ENCODE data around the gene MCF2L2.
"Not testable (repeated sequence)": the region's sequence is repeated elsewhere in the genome, so short reads cannot be mapped to it uniquely, and the experiment has no call there.

MCF2L2 gene

DNA sequence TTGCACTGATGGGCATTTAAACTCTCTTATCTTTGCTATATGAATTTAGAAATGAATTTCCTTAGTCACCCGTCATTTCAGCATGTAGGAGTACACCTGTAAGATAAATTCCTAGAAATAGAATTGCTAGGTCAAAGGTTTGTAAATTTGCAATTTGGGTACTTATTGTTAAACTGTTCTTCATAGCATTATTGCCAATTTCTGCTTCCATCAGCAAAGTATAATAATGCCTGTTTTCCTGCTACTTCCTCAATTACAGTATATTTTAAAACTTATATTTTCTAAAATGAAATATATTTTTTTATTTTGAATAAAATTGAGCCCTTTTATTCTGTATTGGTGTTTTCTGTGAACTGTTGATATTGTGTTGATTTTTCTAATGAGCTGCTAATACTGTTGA is 16.3 kb upstream of the MCF2L2 start:
- in situ Hi-C loops (cut with MboI; ENCODE audit: low sequenced_read_pairs) = no loop called here

- in situ Hi-C loops (cut with MboI; ENCODE audit: low sequenced_read_pairs) = no loop called here
These were observed 15.3 kb upstream of the MCF2L2 start for GRCh38 chr3:183443395-183444385.

DNA sequence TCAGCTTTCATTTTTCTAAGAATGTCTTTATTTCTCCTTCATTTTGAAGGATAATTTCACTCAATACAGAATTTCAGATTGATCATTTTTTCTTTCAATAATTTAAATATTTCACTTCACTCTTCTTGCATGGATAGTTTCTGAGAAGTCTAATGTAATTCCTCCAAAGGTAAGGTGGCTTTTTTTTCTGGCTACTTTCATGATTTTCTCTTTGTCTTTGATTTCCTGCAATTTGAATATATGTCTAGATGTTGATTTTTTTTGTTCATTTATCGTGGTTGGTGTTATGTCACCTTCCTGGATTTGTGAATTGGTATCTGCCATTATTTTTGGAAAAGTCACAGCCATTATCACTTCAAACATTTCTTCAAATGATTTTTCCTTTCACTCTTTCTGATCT is 14.6 kb upstream of the MCF2L2 start:
- in situ Hi-C loops (cut with MboI; ENCODE audit: low sequenced_read_pairs) = no loop called here

DNA sequence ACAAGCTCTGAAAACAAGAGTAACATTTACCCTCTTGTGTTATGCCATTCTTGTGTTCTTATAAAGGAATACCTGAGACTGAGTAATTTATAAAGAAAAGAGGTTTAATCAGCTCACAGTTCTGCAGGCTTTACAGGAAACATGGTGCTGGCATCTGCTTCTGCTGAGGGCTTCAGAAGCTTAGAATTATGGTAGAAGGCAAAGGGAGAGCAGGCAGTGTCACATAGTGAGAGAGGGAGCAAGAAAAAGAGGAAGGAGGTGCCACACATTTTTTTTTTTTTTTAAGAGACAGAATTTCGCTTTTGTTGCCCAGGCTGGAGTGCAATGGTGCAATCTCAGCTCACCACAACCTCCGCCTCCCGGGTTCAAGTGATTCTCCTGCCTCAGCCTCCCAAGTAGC is 12.1 kb upstream of the MCF2L2 start:
- in situ Hi-C loops (cut with MboI; ENCODE audit: low sequenced_read_pairs) = not testable (repeated sequence)

GRCh38 chr3:183439515-183439914 is 11.1 kb upstream of the MCF2L2 start:
- in situ Hi-C loops (cut with MboI; ENCODE audit: low sequenced_read_pairs) = no loop called here

GRCh38 chr3:183438735-183439134 is 10.3 kb upstream of the MCF2L2 start:
- in situ Hi-C loops (cut with MboI; ENCODE audit: low sequenced_read_pairs) = no loop called here

GRCh38 chr3:183437666-183438564 is 9.5 kb upstream of the MCF2L2 start:
- in situ Hi-C loops (cut with MboI; ENCODE audit: low sequenced_read_pairs) = no loop called here

GRCh38 chr3:183437061-183437460 is 8.6 kb upstream of the MCF2L2 start:
- in situ Hi-C loops (cut with MboI; ENCODE audit: low sequenced_read_pairs) = no loop called here

DNA sequence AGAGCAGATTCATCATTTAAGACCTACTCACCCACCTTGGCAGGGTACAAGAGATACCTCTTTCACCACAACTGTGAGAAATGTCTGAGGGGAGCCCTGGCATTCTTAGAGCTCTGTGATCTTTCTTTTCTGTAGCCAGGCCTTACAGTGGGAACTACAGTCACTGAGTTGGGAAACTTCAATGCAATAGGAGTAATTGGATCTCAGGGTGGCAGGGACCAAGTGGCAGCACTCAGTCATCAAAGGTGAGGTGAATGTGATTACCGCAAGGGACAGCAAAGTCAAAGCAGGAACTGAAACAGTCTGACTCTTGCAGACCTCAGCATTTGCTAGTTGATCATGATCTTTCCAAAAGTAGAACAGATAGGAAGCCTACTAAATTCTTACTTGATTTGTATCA is 7.2 kb upstream of the MCF2L2 start:
- in situ Hi-C loops (cut with MboI; ENCODE audit: low sequenced_read_pairs) = no loop called here

DNA sequence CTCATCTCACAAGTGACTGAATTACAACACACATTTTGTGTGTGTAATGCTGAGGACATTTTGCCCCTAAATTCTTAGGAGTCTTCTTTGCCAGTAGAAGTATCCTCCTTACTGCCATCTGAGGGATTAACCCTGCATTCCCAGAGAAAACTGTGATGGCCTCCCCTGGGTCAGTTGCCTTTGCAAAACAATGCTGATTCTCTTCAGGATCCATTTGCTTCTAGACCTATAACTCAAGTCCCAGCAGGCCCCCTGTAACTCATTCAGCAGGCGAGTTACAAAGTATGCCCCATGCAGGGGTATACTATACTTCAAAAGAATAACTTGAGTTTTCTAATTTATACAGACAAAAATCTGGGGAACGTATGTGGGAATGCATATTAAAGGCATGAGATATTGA is 6.6 kb upstream of the MCF2L2 start:
- in situ Hi-C loops (cut with MboI; ENCODE audit: low sequenced_read_pairs) = no loop called here

DNA sequence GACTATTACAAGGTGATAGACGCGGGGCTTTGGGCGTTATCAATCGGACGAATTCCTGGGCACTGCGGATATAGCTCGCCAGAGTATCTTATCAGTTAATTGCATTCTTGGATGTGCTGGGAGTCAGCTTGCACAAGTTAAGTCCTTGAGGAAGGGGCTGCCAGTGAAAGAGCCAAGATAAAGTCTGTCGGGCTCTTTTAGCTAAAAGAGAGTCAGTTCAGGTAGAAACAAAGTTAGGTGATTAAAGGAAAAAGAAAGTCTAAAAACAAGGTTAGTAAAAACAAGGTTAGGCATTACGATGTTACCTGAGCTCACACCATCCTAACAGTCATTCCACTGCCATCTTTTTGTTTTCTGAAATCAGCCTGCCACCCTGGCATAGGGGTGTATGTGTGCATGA is 6.1 kb upstream of the MCF2L2 start:
- in situ Hi-C loops (cut with MboI; ENCODE audit: low sequenced_read_pairs) = no loop called here

GRCh38 chr3:183430325-183430957 is 2.0 kb upstream of the MCF2L2 start:
- in situ Hi-C loops (cut with MboI; ENCODE audit: low sequenced_read_pairs) = no loop called here

- in situ Hi-C loops (cut with MboI; ENCODE audit: low sequenced_read_pairs) = no loop called here
These were observed 458 bp downstream of the MCF2L2 start for GRCh38 chr3:183427876-183428446.

DNA sequence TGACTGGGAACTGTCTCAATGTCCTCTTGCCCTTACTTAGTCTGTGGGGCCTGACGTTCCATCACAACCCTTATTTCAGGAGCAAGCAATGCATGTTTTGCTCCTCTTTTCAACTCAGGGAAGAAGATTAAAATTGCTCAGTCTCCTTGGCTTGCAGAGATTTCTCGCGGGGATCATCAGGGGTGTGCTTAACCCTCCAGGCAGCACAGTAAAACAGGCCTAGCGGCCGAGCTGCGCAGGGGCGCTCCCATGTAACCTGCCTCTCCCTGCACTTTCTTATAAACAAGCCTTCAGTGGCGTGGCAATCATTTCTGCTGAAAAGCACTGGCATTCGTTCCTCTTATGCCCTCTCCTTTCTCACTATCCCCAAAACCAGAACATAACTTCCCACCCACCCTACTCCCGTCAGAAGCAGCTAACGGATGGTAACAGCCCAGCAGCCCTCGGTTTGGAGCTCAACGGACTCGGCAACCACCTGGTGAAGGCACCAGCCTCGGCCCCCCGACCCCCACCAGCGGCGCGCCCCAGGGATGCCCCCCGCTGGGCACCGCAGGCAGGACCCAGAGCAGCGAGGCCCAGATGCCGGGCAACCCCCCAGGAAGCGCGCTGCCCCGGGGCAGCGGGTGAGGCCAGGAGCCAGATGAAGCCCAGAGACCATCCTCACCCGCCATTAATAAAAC is 1.1 kb downstream of the MCF2L2 start:
- in situ Hi-C loops (cut with MboI; ENCODE audit: low sequenced_read_pairs) = no loop called here

DNA sequence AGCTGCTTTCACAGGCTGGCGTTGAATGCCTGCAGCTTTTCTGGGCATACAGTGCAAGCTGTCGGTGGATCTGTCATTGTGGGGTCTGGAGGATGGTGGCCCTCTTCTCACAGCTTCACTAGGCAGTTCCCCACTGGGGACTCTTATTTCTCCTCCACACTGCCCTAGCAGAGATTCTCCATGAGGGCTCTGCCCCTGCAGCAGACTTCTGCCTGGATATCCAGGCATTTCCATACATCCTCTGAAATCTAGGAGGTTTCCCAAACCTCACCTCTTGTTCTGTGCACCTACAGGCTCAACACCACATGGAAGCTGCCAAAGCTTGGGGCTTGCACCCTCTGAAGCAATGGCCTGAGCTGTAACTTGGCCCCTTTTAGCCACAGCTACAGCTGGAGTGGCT is 9.6 kb downstream of the MCF2L2 start:
- in situ Hi-C loops (cut with MboI; ENCODE audit: low sequenced_read_pairs) = not testable (repeated sequence)

DNA sequence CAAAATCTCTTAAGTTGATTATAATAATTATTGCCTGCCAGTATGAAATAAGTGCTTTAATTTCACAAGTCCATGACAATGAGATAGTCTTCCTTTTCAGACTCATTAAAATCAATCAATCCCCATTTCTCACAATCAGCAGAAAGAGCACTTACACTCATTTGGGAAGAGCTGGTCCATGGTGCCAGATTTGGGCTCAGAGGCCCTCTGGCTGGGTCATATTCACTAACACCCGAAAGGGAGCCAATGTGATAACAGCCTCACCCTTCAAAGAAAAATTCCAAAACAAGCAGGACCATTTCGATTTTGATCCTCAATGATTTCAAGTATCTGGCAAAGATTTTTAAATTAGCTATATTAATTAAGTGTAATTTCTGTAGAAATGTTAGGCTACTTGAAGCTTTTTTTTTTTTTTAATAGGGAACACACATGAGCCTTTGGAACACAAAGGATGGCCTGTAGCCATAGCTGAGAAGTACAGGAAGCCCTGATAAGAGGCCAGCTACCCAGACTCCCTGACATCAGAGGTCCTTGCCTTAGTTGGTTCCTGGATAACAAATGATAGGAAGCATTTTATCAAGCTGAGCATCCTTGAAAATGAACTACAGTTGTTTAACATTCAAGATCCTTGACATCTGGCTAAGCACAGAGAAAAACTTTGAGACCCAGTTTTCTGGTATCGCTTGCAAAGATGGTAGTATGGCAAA is 17.1 kb downstream of the MCF2L2 start:
- in situ Hi-C loops (cut with MboI; ENCODE audit: low sequenced_read_pairs) = no loop called here

- in situ Hi-C loops (cut with MboI; ENCODE audit: low sequenced_read_pairs) = no loop called here
These were observed 17.7 kb downstream of the MCF2L2 start for GRCh38 chr3:183410759-183411158.

DNA sequence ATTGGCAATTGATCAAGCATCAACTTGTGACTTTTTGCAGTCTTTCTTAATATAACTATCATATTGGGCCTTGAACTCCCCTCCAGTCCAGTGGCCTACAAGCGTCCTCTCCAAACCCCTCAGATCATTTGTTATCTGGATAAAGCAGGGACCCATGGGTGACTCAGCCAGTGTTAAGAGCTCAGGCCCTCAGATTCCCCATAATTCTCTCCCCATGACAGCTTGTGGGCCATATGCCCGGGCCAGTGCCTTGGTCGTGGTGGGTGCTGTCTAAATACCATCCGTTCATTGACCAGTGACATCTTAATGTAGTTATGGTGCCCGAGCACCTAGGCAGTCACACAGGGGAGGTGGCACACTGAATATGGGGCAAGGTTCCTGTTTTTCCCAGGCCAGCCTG is 18.1 kb downstream of the MCF2L2 start:
- in situ Hi-C loops (cut with MboI; ENCODE audit: low sequenced_read_pairs) = no loop called here

DNA sequence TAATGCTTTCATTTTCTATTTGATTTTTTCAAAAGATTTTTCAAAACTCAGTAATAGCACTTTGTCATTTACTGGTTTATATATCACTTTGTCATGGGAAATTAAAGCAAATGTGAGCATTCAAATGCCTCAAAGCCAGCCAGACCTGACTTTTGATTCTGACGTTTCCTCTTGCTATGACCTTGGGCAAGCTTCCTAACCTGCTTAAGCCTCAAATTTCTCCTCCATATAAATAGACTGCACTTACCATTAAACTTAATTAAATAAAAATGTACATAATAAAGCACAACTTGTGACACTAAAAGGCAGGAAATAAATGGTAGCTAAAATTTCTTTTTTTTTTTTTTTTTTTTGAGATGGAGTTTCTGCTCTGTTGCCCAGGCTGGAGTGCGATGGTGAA is 19.2 kb downstream of the MCF2L2 start:
- in situ Hi-C loops (cut with MboI; ENCODE audit: low sequenced_read_pairs) = no loop called here

DNA sequence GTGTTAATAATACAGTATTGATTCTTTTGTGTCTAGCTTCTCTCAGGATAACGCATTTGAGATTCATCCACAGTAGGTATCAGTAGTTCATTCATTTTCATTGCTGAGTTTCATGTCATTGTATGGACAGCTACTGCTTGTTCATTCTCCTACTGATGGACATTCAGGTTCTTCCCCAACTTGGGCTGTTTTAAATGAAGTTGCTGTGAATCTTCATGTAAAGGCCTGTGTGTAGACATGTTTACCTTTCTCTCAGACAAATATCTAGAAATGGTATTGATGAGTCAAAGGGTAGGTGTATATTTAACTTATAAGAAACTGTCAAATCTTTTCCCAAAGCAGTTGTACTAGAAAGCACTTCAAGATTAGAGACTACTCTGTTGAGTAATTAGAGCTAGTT is 26.7 kb downstream of the MCF2L2 start:
- in situ Hi-C loops (cut with MboI; ENCODE audit: low sequenced_read_pairs) = no loop called here

Data from HL-60/S4 (cell line).